NCI-H1930 (cell line): ENCODE data around the gene CLINT1.
"Not testable (repeated sequence)": the region's sequence is repeated elsewhere in the genome, so short reads cannot be mapped to it uniquely, and the experiment has no call there.

Source experiments
- DNase-seq, 2 experiments: peaks; one replicate each; lab custom pipeline; 2025; lab: John Stamatoyannopoulos, UW

Gene CLINT1

DNA sequence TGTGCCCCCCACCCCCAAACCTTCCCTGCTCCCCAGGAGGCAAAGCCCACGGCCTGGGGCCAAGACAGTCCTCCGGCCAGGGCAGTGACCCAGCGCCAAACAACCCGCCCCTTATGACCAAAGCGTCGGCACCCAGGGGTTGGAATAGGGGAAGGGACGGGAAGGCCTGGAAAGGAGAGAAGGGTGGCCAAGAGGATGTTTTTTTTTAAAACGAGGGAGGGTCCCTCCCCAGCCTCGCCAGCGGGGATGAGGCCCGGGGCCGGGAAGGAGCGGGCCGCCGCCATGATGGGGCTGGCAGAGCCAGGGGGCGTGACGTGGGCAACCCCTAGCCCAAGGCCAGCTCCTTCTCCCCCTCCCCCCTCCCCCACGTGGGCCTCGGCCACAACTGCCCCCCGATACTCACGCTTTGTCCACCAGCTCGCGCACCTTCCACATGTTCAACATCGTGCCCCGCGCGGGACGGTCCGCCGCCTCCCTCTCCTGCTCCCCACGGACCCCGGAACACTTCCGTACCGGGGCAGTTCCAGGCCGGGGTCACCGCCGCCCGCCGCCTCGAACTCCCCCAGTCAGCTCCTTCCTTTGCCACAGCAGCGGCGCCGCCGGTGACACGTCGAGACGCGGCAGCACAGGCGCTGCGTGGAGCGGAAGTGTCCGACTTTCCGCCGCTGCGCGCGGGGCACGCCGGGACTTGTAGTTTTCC is at the start of gene CLINT1:
TSS of gene CLINT1 (minus strand) at position 619 of the 700 bp plus-strand sequence. CDS start at position 444, 175 bp downstream.
- DNase-seq, result peak; percentile 61 to 69

DNA sequence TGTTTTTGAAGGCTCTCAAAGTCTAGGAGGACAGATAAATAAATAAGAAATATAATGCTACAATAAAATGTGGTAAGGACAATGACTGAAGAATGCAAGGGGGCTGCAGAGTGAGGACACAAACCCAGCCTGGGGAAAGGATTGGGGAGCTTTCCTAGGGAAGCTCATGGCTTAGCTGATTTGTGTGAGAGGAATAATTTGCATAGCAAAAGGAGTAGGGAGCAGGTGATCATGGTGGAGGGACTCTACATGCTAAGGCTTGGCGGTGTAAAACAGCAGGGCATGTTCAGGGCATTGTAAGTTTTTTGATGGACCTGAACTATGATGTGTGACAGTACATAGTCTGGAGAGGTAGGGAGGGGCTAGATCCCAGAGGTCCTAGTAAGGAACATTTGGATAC is 49.5 kb upstream of the CLINT1 start:
- DNase-seq, result no peak

DNA sequence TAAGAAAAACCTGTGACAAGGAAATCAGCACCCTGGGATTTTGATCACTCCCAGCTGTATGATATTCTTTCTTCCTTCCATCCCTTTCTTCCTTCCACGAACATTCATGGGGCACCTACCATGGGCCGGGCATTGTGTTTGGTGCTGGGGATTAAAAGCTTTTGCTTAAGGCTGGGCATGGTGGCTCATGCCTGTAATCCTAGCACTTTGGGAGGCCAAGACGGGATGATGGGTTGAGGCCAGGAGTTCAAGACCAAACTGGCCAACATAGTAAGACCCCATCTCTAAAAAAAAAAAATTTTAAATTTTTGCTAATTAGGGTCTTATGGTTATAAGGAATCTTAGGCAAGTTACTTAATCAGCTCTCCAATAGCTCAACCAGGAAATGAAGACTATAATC is 48.5 kb upstream of the CLINT1 start:
- DNase-seq, result no peak

DNA sequence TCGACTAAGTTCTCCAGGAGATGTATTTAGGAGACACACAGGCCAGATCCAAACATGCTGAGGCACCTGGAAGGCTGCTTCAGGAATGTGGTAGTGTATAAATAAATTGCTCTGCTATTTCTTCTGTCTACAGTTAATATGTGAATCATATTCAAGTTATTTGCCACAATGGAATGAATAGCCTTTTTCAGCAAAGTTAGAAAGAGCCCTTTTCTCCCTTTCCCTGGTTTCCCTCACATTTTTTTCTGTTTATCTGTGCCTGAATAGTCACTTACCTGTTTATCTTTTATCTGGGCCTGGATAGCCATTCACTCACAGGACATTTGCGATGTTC is 44.1 kb upstream of the CLINT1 start:
- DNase-seq, result no peak

DNA sequence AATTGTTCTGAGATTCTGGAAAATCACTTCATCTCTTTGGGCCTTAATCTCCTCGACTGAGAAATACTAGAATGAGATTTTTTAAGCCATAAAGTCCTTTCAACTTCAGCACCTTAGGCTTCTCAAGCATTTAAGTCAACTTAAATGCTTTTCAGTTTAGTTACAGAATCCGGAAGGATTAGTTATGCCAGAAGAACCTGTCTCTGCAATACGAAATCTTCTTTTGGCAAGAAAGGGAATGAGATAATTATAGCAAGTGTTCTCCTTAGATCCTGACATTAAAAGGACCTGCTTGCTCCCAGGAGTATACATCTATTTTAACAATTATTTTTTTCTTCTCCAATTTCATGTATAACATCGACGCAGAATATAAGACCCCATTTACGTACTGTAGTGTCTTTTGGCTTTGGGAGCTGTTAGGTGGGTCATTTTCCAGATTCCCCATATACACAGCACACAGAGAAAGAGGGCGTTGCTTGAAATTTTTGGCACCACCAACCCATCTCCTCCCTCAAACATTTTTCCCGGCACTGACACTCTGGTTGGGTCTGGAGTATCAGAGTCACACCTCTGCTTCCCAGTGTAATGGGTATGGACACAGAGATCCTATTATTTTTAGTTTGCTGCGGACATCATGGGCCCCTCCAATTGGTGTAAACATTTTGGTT is 43.6 kb upstream of the CLINT1 start:
- no peak for DNase-seq

DNA sequence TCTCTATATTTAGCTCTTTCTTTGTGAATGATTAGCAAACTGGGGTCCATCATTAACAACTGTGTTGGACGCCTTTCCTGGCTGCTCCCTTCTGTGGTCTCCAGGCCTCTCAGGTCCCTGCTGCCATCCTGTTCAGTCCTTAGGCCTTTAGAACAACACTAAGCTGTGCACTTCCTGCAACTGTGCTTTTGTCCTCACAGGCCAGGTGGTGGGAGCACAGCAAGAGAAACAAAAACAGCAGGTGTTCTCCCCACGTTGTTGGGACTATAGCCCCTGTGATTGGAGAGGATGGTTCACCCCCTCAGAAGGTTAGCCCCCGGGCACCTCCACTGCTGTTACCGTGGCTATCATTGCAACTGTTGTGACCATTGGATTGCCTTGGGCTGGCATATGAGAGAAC is 41.7 kb upstream of the CLINT1 start:
- DNase-seq, result no peak

DNA sequence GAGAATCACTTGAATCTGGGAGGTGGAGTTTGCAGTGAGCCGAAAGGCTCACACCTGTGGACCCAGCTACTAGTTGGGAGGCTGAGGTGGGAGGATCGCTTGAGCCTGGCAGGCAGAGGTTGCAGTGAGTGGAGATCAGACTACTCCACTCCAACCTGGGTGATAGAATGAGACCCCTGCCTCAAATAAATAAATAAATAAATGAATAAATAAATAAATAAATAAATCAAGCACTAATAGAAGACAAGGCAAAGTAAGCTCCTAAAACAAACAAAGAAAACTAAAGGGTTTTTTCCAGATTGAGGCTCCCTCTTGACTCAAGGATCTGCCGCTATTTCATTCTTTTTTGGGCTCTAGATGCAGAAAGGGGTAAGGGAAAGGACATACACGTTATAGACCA is 34.7 kb upstream of the CLINT1 start:
- no peak for DNase-seq

DNA sequence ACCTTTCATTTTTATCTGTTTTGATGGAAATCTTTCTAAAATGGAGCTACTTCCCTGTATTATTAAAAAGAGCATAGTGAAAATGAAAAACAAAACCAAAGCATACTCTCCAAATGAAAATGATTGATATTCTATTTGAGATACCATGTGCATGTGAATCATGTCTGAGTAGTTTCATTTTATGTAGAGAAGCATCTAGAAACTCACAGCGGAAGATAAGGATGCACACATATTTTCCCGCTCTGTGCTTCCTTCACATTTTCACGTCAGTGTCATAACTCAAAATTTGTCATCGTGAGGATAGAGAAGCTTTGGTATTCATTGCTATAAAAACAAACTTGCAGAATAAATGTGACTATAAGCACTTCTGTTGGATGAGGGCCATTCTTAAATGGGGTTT is 34.0 kb upstream of the CLINT1 start:
- DNase-seq, result no peak

DNA sequence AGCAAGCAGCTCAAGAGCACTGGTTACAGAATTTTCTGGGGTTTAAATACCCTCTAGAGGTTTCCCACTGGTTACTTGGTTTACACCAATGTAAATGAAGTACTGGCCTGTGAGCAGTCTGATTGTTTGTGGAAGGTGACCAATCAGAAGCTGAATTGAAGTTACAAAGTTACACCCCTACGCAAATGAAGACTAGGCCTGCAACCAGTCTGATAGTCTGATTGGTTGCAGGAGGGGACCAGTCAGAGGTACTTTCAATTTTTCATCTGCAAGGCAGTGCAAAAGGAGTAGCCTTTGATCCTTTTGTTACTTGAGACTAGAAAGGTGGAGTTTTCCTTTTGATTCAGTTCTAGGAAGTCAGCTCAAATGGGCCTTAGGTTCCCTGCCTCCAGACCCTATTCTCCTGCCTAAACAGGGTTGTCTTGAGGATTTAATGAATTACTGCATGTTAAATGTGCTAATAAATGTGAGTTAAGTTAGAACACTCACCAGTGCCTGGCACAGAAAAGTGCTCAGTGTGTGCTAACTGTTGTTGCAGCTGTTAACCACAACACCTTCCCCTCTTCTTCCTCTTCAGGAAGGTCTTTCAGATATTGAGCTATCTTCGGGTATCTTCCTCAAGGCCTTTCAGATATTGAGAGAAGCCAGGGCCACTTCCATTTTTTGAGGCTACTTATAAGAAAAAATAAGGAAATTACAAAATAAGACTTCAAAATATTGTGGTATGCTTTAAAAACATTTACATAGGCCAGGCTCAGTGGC is 32.1 kb upstream of the CLINT1 start:
- no peak for DNase-seq

DNA sequence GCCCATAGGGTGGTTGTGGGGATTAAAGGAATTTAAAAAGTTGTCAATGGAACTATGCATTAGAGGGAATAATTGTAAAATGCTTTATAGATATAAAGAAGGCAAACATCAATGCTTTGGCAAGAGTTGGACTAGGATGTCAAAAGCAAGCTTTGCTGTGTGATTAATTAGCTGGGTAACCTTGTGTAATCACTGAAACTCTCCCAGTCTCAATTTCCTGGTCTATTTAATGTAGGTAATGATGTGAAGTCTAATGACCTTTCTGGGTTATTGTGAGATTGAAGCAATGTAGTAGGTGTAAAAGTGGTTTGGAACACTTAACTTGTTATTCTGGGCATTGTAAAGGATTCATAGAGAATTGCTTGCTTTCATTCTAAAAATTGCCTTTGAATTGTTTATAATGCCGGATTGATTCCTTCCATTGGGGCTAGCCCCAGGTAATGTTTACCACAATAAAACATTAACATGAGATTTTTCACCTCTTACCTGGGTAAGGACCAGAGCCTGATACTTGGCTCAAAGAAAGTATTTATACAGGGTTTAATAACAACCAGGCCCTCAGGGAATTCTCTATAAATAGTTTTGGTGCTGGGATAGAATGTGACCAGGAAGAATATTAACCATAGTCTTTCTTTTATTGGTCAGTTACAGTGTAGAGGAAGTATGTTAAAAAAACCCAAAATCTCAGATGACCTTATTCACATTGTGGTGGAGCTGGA is 30.0 kb upstream of the CLINT1 start:
- DNase-seq, result no peak

DNA sequence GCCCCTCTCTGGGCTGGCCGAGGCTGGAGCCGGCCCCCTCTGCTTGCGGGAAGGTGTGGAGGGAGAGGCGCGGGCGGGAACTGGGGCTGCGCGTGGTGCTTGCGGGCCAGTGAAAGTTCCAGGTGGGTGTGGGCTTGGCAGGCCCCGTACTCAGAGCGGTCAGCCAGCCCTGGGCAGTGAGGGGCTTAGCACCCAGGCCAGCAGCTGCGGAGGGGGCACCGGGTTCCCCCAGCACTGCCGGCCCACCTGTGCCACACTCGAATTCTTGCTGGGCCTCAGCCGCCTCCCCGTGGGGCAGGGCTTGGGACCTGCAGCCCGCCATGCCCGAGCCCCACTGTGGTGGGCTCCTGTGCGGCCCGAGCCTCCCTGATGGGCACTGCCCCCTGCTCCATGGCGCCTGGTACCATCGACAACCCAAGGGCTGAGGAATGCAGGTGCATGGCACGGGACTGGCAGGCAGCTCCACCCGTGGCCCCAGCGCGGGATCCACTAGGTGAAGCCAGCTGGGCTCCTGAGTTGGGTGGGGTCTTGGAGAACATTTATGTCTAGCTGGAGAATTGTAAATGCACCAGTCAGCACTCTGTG is 27.9 kb upstream of the CLINT1 start:
- DNase-seq, result no peak

DNA sequence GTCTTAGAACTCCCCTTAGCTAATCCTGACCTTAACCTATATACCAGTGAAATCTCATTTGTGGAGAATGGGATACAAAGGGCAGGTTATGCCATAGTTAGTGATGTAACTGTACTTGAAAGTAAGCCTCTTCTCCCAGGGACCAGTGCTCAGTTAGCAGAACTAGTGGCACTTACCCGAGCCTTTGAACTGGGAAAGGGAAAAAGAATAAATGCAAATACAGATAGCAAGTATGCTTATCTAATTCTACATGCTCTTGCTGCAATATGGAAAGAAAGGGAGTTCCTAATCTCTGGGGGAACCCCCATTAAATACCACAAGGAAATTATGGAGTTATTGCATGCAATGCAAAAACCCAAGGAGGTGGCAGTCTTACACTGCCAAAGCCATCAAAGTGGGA is 26.1 kb upstream of the CLINT1 start:
- not testable (repeated sequence) for DNase-seq

DNA sequence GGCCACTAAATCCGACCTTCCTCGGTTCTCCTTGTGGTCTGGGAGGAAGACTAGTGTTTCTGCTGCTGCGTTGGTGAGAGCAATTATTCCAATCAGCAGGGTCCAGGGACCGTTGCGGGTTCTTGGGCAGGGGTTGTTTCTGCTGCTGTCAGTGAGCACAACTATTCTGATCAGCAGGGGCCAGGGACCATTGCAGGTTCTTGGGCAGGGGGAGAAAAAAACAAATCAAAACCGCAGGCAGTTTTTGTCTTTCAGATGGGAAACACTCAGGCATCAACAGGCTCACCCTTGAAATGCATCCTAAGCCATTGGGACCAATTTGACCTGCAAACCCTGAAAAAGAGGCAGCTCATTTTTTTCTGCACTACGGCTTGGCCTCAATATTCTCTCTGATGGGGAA is 22.6 kb upstream of the CLINT1 start:
- DNase-seq, result not testable (repeated sequence)

DNA sequence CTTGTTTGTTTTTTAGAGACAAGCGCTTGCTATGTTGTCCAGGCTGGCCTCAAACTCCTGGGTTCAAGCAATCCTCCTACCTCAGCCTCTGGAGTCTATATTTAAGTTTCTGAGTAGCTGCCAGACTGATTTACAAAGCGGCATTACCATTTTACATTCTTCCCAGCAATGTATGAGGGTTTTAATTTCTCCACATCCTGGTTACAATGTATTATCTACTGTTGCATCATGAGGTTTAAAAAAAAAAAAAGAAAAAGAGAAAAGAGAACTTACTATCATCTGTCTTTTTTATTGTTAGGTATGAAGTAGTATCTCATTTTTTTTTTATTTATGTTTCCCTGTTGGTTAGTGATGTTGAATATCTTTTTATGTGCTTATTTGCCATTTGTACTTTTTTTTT is 18.9 kb upstream of the CLINT1 start:
- no peak for DNase-seq

DNA sequence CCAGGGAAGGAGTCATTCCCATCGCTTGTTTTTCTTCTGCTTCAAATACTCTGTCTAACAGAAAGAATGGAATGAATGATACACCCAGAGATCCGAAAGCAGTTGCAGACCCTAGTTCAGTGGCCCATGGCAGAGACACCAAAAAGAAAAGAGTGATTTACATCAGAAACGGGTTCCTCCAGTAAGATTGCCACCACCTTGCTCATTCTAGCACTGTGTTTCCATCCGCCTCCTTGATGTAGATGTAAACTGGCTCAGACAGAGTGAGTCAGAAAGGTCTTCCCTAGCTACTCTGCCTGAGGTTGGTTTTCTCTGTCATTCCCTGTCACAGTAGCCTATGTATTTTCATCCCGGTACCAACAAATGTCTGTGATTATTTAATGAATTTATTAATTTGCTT is 15.9 kb upstream of the CLINT1 start:
- DNase-seq, result no peak

DNA sequence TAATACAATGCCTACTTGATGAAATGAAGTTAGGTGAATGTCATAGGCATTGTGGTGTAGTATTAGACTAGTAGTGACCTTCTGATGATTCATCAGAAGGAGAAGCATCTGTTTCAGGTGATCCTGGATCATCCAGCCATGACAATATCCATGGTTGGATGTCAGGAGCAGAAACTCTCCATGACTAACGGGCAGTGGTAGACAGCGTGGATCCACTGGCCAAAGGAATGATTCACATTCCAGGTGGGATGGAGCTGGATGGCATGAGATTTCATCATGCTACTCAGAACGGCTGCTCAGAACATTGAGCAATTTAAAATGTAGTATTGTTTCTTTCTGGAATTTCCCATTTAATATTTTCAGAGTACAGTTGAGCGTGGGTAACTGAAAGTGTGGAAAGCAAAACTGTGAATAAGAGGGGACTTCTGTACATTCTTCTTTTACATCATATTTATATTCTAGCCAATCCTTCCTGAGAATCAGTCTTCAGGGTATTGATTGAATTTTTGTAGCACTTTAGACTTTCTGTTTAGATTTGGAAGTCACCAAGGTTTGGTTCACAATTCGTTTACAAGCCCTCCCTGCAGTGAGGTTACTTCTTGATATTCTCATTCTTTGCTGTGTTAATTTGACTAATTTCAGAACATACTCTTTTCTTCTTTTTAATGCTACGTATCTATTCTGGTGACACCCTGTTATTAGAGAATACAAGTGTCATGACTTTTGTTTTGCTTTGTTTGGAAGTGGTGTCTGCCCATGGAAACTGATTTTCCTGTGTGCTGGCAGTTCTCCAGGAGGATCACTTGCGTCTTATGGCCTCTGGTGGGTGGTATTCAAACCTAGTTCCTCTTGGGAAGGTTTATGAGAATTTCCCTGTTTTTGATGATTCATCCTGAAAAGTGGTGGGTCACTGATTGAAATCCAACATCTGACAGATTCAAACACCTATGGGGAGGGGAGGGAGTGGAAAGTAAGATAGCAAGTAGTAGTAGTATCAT is 12.2 kb upstream of the CLINT1 start:
- DNase-seq, result no peak

DNA sequence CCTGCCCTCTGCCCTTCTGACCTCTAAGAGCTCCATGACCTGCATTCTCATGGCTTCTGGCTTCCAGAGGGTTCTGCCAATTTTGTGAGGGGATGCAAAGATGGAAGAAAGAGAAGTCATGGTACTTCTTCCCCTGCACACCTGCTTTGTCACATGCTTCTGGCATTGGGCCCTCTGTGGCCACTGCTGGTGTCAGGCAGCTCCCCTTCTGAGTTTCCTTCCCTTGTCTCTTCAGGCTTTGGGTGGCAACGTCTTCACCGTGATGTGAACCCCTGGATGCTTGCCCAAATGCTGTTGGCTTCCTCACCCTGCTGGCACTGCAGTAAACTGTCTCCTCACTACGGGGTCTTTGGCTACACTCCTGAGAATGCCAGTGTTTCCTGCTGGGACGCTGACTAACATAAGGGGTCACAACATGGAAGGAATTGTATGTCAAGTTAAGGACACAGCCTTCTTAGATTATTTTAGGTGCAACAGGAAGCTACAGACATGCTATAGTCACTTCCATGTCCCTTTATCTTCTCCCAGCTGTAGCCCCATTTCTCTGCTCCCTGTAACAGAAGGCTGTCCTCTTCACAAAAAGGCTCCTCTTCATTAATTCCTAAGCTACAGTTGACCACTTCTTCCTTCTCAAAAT is 8.9 kb upstream of the CLINT1 start:
- no peak for DNase-seq

DNA sequence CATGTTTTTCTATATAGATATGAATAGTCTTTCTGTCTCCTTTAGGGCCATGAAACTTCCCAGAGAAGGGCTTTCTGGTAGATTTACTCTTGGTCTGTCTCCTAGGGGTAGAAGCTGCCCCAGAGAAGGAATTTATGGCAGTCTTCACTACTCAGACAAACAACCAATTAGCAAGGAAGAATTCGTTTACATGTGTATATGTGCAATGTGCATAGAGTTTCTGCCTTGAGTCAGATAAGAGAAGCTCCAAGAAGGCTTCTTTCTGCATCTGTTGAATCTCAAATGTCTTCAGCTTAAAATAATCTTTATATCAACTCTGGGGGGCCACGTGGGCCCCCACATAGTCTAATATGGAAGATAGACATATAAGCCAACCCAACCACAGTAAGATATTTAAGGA is 7.6 kb upstream of the CLINT1 start:
- DNase-seq, result no peak

DNA sequence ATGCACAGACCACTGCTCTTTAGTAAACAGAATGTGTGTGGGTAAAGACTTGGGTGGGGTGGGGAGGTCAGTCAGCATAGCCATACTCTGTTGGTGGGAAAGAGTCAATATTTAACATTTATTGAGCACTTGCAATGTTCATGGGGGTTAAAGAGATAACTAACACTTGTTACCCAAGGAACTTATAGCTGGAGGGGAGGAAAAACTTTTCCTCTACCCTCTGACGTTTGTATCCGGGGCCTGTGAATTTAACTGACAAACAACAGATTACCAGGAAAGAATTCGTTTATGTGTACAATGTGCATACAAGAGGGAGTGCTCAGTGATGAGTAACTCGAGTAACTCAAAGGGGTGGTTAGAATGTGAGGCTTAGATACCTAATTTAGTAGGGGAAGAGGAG is 6.8 kb upstream of the CLINT1 start:
- DNase-seq, result no peak

DNA sequence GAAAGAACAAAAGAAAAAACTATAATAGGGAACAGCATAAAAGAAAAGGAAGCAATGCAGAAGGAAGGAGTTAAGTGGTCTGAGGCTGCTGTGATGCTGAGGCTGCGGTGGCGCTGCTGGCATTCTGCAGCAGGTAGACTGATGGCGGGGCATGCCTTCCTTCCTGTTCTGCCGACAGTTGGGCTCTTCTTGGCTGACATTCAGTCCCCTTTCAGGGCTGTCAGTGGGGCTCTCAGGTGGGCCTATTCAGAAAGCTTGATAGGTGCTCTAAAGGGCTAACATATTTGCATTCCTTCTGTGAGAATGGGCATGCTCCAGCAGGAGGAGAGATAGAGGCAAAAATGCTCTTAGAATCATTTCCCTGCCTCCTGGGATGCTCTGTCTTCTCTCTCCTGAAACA is 5.1 kb upstream of the CLINT1 start:
- DNase-seq, result no peak
